GM18526 (cell line): ENCODE data around the gene RAP2C.

Experiments used
- POLR2A ChIP-seq: IDR thresholded peaks from 3 replicates; pipeline ENCODE4 v1.6.1; 2011; ENCODE audit not compliant: insufficient read length; ENCODE audit errors: extremely low read depth

RAP2C gene

GRCh38 chrX:132214518-132214917, 4.7 kb downstream of the RAP2C start:
- no peak for TF ChIP-seq POLR2A

DNA sequence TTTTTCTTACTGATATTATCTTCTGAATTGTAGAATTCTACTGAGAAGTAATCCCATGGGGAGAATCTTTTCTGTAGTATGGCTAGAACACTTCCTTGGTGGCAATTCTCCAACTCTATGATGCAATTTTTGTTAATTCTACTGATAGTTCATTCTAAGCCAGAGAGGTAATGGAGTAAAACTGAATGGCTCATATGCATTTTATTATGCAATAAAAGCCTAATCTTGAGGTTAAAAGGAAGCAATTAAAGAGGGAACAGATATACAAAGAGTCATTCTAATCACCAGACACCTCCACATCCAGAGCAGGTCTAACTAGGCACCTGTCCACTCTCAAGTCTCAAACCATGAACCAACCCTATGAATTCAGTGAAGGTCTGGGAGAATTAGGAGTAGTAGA, 9.7 kb downstream of the RAP2C start:
- no peak for TF ChIP-seq POLR2A

GRCh38 chrX:132208422-132208821, 10.8 kb downstream of the RAP2C start:
- TF ChIP-seq POLR2A = no peak

DNA sequence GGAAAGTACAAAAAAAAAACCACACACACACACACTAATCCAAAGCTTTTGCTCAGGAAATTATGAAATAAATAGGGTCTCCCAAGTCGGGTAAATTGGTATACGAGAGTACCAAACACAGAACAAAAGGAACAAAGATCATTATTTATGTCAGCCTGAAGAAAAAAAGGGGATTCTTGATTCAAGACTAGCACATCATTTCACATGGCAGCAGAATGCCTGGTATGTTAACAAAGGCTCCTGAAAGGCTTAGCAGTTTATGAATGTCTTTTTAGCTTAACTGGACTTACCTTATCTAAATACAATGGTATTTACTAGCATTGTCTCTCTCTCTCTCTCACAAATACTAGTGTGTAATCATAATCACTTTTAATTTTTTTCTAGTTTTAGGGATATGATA, 11.3 kb downstream of the RAP2C start:
- no peak for TF ChIP-seq POLR2A

- TF ChIP-seq POLR2A = no peak
These were observed 13.0 kb downstream of the RAP2C start for GRCh38 chrX:132206259-132206658.

- TF ChIP-seq POLR2A = no peak
These were observed 14.6 kb downstream of the RAP2C start for GRCh38 chrX:132204629-132205028.

GRCh38 chrX:132200976-132201375, 18.3 kb downstream of the RAP2C start:
- TF ChIP-seq POLR2A = no peak

GRCh38 chrX:132199941-132200340, 19.3 kb downstream of the RAP2C start:
- TF ChIP-seq POLR2A = no peak

DNA sequence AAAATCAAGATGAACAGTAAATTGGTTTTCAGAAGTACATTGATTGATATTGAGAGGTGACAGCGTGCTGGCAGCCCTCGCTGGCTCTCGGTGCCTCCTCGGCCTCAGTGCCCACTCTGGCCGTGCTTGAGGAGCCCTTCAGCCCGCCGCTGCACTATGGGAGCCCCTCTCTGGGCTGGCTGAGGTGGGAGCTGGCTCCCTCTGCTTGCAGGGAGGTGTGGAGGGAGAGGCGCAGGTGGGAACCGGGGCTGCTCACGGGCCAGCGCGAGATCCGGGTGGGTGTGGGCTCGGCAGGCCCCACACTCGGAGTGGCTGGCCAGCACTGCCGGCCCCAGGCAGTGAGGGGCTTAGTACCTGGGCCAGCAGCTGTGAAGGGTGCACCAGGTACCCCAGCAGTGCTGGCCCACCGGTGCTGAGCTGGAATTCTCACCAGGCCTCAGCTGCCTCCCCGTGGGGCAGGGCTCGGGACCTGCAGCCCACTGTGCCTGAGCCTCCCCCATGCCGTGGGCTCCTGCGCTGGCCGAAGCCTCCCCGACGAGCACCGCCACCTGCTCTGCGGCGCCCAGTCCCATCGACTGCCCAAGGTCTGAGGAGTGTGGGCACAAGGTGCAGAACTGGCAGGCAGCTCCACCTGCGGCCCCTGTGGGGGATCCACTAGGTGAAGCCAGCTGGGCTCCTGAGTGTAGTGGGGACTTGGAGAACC, 25.2 kb downstream of the RAP2C start:
- TF ChIP-seq POLR2A = no peak

DNA sequence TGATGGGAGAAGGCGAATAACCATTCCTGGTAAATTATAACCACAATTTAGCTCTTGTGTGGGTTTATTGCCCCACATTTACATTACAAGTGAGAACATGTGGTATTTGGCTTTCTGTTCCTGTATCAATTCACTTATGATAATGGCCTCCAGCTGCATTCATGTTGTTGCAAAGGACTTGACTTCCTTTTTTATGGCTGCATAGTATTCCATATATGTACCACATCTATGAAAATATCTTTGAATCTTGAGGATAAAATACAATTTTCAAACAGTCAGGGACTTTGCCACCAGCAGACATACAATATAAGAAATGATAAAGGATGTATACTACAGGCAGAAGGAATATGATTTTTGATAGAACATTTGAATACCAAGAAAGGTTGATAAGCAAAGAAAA, 27.3 kb downstream of the RAP2C start:
- no peak for TF ChIP-seq POLR2A

DNA sequence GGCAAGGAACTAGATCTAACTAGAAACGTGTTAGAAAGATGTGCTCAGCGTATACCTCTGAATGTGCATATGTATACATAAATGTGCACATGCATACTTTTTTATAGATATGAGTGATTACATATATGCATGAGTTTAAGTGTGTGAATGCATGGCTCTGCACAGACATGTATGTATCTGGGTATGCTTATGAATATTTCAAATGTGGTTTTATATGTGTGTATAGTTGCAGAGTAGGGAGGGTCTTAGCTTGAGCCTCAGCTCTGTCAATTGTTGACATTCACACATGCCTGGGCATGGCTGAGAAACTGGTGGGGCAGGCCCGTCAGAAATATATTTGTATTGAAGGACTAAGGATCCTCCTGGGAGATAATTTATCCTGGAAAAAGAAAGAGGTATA, 31.1 kb downstream of the RAP2C start:
- TF ChIP-seq POLR2A = no peak

GRCh38 chrX:132187451-132187850, 31.8 kb downstream of the RAP2C start:
- no peak for TF ChIP-seq POLR2A

DNA sequence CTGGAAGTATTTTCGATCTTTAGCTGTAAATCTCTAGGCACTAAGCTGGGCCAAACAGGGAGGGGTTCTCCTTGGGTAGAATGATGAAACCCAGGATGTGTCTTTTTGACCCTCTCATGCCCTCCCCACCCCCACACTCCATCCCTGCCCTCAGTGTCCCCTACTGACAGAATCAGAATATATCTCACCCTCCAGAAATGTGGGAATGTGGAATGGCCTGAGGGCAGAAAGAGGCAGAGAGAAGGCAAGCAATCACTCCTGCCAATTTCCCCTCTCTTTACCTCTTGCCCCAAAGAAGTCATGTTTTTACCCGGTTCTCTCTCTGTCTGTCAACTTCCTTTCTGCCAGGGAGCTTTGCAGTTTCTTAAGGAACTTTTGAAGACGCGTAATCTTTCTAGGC, 34.4 kb downstream of the RAP2C start:
- no peak for TF ChIP-seq POLR2A

DNA sequence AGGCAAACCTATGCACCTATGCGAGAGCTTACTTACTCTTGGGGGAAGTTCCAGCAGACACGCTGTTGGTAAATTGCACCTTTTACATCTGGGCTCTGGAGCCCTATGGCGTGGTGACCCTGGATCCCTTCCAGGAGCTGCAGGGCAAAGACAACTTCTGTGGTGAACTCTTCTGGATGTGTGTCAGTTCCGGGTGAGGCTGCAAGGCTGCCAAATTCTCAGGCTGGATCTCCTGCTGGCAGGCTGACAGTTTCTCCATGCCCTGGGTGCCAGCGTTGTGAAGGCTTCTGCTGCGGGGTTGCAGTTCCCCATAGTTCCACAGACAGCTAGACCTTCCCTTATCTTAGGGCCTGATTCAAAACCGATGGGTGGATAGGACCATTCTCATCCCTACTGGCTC, 37.9 kb downstream of the RAP2C start:
- TF ChIP-seq POLR2A = no peak

GRCh38 chrX:132180929-132181328, 38.3 kb downstream of the RAP2C start:
- no peak for TF ChIP-seq POLR2A

DNA sequence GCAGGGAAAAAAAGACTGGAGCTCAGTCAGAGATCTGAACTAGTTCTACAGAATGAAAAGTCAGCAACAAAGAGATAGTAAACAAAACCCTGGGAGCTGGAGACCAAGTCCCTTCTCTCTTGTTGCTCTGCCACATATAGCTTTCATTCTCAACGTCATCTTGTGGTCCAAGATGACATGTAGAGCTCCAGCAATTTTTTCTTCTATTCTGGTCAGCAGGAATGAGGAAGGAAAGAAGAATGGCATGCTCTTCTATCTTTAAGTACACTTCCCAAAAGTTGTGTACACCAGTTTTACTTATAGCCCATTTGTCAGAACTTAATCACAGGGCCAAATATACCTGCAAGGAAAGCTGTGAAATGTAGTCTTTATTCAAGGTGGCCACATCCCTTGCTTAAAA, 45.6 kb downstream of the RAP2C start:
- TF ChIP-seq POLR2A = no peak

DNA sequence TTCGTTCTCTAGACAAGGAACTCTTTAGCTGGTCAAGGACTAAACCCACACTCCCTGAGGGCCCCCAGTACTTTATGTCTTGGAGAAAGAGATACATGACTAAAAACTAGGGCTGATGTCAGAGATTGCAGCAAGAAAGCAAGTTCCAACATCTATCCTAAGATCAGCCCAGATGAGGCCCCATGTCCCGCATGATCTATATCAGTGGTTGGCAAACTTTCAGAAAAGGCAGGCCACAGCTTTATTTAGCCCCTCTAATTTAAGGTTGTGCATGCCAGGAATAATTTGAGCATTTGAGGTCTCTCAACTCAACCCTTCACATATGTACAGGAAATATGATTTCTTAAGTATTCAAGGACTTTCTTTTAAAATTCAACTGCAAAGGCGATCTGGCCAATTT, 47.4 kb downstream of the RAP2C start:
- no peak for TF ChIP-seq POLR2A

DNA sequence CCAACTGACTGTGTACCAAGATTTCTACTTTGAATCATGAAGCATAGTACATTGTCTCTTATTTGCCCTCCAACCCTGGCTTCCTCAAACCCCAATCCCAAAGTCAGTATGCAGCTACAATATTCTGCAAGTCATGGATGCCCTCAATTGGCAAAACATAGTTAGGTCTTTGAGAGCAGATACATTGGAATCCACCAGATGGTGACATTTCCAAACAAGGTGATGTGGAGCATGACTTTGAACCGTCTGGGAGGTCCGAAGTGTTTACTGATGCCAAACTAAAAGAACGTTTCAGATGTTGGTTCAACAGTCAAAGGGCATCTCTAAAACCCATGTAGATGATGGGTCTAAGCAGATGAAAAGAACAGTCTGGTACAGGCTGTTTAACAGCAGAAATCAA, 47.8 kb downstream of the RAP2C start:
- TF ChIP-seq POLR2A = no peak

- TF ChIP-seq POLR2A = no peak
These were observed 49.7 kb downstream of the RAP2C start for GRCh38 chrX:132169554-132169953.
